ENCODE measurements around the gene GLI3.

GRCh38 chr7:42033480-42033879 is 203.5 kb downstream of the GLI3 start:
- TF ChIP-seq, protein P1, sequence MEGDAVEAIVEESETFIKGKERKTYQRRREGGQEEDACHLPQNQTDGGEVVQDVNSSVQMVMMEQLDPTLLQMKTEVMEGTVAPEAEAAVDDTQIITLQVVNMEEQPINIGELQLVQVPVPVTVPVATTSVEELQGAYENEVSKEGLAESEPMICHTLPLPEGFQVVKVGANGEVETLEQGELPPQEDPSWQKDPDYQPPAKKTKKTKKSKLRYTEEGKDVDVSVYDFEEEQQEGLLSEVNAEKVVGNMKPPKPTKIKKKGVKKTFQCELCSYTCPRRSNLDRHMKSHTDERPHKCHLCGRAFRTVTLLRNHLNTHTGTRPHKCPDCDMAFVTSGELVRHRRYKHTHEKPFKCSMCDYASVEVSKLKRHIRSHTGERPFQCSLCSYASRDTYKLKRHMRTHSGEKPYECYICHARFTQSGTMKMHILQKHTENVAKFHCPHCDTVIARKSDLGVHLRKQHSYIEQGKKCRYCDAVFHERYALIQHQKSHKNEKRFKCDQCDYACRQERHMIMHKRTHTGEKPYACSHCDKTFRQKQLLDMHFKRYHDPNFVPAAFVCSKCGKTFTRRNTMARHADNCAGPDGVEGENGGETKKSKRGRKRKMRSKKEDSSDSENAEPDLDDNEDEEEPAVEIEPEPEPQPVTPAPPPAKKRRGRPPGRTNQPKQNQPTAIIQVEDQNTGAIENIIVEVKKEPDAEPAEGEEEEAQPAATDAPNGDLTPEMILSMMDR (IDR thresholded peaks at IDR 0.05; ENCODE audit: insufficient read depth, low read depth, low read length), result no peak
- TF ChIP-seq EZH2 (IDR thresholded peaks at IDR 0.05; ENCODE audit: insufficient read depth, low read length), result no peak
